HG03159 (cell line): Measurements from ENCODE around the gene DOCK11.
A peak's percentile ranks its signal among the peaks of the same experiment; 100 is the strongest.

Experiments
- ATAC-seq: cut with Tn5 transposase; IDR thresholded peaks from one replicate; pipeline ENCODE4 v1.9.1; 2021; ENCODE audit warnings: mild to moderate bottlenecking, moderate library complexity; ENCODE audit not compliant: unreplicated experiment

Gene DOCK11

GRCh38 chrX:118528071-118528737, 32.6 kb downstream of the DOCK11 start:
- peak; percentile 77 for ATAC-seq

DNA sequence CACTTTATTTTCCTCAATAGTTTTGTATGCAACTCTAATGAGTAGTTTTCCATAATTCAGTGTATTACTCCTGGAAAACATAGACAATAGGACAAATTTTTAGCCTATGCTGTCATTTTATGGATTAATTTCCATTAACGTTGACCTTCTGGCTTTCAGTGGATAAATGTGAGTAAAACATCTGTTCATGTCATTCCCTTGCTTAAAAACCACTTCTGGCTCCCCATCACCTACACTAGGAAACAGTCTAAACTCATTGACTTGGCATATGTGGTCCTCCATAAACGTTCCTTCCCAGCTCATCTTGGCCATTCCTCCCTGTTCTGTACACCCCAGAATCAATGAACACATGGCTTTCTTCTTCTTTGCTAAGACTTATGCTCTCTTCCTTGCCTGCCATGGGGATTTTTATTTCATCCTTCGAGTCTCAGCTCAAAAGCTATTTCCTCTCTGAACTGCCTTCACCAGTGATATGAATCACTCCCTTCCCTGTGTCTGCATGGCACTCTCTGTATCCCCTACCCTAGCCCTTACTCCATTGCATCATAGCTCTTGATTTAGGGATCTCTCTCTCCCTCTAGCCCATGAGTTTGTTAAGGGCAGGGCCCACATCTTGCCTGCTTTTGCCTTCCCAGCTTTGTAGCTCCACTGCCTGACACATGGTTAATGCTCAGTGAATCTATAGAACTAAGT, 34.8 kb downstream of the DOCK11 start:
- no peak for ATAC-seq

- no peak for ATAC-seq
These were observed 39.3 kb downstream of the DOCK11 start for GRCh38 chrX:118534716-118535493.

GRCh38 chrX:118536204-118536603, 40.6 kb downstream of the DOCK11 start:
- peak; percentile 66 for ATAC-seq

- ATAC-seq, result peak; percentile 68
These were observed 41.3 kb downstream of the DOCK11 start for GRCh38 chrX:118536687-118537461.

GRCh38 chrX:118538386-118538785, 42.8 kb downstream of the DOCK11 start:
- ATAC-seq, result no peak

DNA sequence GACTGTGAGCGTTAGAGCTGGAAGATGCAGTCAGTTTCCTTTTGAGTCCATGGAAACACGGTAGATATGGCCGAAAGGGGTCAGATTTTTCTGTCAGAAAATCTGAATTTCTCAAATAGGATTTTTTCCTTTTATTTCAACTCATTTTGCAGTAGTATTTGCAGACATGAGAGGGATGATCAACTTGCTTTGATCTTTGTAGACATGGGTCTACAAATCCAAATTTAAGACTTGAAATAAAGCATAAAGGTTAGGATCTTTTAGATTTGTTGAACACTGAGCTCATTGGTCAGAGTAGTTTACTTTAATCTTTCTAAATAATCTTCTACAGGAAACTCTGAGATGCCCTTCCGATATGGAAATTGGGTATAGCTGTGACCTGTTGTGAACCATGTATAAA, 44.7 kb downstream of the DOCK11 start:
- ATAC-seq, result no peak

DNA sequence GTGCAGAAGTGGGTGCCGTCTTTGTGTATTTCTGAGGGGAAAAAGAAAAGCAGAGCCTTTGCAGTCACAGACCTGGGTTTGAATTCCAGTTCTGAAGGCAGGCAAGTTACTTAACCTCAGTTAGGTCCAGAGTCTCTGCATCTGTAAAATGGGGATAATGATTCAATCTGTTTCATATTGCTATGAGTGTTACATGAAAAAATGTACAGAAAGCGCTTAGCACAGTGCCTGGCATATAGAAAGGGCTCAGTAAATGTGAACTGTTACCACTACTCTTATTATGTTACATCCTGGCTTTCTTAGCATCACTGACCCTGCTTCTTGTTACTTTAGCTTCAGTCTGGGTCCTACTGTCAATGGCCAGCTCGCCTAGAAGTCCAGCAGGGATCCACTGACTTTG, 45.9 kb downstream of the DOCK11 start:
- no peak for ATAC-seq

- ATAC-seq, result no peak
These were observed 49.9 kb downstream of the DOCK11 start for GRCh38 chrX:118545510-118545909.

GRCh38 chrX:118548841-118549240, 53.2 kb downstream of the DOCK11 start:
- ATAC-seq, result no peak

GRCh38 chrX:118550792-118551191, 55.2 kb downstream of the DOCK11 start:
- ATAC-seq, result no peak

DNA sequence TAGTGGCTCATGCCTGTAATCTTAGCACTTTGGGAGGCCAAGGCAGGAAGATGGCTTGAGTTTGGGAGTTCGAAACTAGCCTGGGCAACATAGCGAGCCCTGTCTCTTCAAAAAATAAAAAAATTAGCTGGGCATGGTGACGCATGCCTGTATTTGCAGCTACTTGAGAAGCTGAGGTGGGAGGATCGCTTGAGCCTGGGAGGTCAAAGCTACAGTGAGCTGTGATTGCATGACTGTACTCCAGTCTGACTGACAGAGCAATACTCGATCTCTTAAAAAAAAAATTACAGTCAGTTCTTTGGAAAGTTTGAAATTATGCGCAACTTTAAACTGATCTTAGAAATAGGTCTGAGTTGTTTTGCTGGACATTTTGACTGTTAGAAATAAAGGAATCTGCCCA, 55.8 kb downstream of the DOCK11 start:
- ATAC-seq, result no peak

- no peak for ATAC-seq
These were observed 56.7 kb downstream of the DOCK11 start for GRCh38 chrX:118552121-118552900.

DNA sequence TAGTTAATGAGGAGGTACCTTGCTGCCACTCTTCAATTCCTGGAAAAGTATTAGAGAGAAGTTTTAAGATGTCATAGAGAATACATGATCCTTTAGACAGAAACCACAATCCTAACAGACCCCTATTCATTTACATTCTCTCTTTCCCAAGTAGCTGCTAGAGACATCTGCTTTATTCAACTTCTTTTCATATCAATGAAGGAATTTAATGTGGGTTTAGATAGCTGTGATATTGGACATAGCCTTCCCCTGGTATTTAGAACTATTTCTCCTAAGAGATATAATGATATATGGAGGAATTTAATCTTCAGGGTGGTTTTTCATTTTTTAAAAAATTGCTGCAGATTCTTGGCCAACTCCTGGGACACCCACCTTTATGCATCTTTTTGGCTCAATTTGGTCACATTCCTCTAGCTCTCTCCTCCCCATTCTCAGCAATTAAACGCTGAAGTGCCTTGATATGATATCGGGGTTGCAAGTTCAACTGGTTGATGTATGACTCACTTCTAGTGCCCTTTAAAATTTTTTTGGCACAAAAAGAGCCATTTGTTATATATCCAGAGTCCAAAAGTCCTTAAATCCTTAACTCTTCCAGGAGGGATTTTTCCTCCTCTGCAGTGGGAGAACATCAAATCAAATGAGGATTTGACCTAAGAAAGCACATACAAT, 57.6 kb downstream of the DOCK11 start:
- no peak for ATAC-seq

DNA sequence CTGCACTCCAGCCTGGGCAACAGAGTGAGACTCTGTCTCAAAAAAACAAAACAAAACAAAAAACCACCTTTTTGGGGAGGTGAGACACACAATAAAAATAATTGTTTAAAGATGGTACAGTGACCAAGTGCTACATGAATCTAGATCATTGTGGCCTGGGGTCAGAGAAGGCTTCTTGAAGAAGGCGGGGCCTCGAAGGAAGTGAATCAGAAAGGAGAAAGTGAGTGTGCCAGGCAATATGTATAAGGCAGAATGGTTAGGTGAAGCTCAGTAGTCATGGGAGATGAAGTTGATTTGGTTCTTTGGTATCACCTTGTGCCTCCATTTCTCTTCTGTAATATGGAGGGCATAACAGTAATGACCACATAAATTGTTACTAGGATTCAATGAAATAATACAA, 58.9 kb downstream of the DOCK11 start:
- ATAC-seq, result no peak

GRCh38 chrX:118558926-118559325, 63.3 kb downstream of the DOCK11 start:
- no peak for ATAC-seq

GRCh38 chrX:118560489-118560888, 64.9 kb downstream of the DOCK11 start:
- no peak for ATAC-seq

DNA sequence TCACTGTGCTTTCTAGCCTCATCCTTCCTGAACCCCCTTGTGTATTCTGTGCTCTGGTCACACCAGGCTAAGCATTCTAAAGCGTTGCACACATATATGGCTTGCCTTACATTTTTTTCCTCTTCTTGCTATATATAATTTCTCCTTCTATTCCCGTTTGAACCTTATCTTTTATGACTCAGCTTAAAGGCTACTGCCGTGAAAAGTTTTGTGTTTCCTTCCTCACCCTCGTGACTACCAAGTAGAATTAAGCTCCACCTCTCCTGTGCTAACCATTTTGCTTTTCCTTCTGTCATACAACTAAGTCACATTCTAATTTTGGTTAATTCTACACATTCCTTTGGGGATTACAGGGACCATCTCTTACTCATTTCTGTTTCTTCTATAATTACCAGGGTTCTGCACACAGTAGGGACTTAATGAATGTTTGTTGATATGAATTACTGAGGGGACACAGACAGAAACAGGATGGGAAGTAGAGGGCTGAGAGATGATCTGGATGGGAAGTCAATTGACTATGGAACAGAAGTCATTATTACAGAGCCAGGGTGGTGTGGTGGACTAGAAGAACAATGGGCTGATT, 67.1 kb downstream of the DOCK11 start:
- no peak for ATAC-seq

GRCh38 chrX:118564498-118564897, 68.9 kb downstream of the DOCK11 start:
- no peak for ATAC-seq
